COLO668 (cell line): ENCODE results near the gene ARHGAP11A.

Source experiments
- DNase-seq: peaks from one replicate; lab custom pipeline; 2025; ENCODE audit not compliant: unreplicated experiment; lab: John Stamatoyannopoulos, UW

ARHGAP11A gene

GRCh38 chr15:32685576-32685975, 70.3 kb downstream of the ARHGAP11A start:
- no peak for DNase-seq

GRCh38 chr15:32687556-32687955, 72.3 kb downstream of the ARHGAP11A start:
- DNase-seq, result no peak

GRCh38 chr15:32688151-32688639, 72.9 kb downstream of the ARHGAP11A start:
- peak; percentile 92 for DNase-seq
